ENCODE measurements around the gene BCAT1.
"Not testable (repeated sequence)": the region's sequence is repeated elsewhere in the genome, so short reads cannot be mapped to it uniquely, and the experiment has no call there.

BCAT1 gene

DNA sequence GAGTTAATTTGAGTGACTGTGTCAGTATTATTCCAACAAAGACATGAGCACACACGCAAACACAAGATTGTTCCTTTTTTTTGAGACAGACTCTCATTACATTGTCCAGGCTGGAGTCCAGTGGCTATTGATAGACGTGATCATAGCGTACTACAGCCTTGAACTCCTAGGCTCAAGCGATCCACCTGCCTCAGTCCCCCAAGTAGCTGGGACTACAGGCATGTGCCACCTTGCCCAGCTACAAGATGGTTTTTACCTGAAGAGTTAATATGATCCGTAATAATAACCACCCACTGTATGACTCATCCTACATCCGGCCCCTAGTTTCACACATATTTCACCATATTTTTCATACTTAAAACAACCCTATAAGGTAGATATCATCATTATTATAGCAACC is 26.8 kb downstream of the BCAT1 start:
- DNase-seq, result no peak

GRCh38 chr12:24921251-24922038 is 27.5 kb downstream of the BCAT1 start:
- no peak for DNase-seq

GRCh38 chr12:24920141-24920540 is 28.8 kb downstream of the BCAT1 start:
- DNase-seq, result no peak

- DNase-seq, result no peak
These were observed 29.4 kb downstream of the BCAT1 start for GRCh38 chr12:24919346-24920001.

DNA sequence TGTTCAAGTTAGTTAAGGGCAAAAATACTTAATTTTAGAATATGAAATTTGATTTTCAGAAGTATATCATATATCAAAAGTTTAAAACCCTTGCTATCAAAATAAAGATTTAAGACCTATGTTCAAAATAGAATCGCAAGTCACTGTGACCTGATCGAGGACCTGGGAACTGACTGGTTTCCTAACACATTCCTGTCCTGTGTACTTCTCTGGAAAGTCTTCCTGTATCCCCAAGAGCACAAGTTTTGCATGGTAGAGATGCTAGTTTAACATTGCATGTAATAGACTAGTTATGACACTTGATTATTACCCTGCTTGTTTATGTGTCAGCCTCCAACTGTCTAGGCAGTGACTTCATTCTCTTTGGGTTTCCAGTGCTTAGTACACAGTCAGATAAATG is 30.3 kb downstream of the BCAT1 start:
- no peak for DNase-seq

DNA sequence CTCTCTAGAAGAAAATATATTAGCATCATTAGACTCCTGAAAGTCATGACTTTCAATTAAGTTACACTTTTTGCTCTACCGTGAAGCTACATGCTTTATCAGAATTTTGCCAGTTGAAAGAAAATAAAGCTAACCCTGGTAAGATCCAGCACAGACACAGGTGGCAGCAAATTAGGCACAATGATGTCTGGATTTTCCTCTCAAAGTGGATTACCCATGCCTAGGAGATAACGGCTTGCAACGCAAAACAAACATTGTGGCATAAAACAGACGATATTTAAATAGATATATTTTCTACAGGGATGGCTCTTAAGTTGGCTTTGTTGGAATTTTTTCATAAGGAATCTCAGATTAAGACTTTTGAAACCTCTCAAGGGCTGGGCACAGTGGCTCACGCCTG is 33.4 kb downstream of the BCAT1 start:
- no peak for DNase-seq

DNA sequence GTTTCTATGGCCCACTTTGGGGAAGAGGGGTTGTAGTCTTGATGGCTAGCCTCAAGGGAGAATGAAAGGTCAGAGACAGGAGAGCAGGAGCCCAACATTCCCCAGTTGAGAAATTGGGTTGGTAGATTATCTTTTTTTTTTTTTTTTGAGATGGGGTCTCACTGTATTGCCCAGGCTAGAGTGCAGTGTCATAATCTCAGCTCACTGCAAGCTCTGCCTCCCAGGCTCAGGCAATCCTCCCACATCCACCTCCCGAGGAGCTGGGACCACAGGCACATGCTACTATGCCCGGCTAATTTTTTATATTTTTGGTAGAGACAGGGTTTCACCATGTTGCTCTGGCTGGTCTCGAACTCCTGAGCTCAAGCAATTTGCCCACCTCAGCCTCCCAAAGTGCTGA is 34.9 kb downstream of the BCAT1 start:
- DNase-seq, result no peak

DNA sequence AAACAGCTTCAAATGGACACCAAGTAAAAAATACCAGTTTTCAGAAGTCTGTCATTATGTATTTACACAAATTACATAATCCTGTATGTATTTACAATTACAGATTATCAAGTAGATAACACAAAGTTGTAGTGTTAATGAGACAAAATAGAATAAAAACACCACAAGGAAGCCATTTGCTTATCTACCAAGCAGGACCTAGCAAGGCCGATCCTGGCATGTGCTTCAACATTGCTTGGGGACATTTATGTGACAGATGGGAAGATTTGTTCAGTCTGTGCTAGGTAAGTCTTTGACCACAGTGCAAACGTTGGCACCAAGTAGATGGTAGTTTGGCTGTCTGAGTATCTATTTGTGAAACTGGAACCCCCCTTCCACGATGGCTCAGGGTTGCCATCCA is 35.8 kb downstream of the BCAT1 start:
- no peak for DNase-seq

GRCh38 chr12:24911271-24911791 is 37.6 kb downstream of the BCAT1 start:
- no peak for DNase-seq

GRCh38 chr12:24910192-24910591 is 38.7 kb downstream of the BCAT1 start:
- DNase-seq, result not testable (repeated sequence)

DNA sequence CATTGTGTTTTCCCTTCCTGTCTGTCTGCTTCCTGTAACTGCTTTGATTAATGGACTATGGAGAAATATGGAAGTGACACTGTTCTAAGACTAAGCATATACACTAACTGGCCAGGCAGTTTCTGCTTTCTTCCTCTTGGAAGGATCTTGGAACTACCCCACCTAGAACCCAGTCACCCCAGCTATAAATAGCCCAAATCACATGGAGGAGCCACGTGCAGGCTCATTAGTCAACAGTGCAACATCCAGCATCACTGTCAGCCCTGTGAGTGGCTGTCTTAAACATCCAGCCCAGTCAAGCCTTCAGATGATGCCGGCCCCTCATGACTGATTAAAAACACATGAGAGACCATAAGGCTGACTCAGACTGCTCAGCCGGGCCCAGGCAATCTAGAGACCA is 39.2 kb downstream of the BCAT1 start:
- DNase-seq, result no peak

DNA sequence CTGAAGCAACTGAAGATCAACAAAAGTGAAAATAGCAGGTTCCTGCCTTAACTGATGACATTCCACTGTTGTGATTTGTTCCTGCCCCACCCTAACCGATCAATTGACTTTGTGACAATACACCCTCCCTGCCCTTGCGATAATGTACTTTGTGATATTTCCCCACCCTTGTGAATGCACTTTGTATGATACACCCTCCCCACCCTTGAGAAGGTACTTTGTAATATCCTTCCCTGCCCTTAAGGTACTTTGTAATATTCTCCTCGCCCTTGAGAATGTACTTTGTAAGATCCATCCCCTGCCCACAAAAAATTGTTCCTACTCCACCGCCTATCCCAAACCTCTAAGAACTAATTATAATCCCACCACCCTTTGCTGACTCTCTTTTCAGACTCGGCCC is 41.4 kb downstream of the BCAT1 start:
- no peak for DNase-seq

DNA sequence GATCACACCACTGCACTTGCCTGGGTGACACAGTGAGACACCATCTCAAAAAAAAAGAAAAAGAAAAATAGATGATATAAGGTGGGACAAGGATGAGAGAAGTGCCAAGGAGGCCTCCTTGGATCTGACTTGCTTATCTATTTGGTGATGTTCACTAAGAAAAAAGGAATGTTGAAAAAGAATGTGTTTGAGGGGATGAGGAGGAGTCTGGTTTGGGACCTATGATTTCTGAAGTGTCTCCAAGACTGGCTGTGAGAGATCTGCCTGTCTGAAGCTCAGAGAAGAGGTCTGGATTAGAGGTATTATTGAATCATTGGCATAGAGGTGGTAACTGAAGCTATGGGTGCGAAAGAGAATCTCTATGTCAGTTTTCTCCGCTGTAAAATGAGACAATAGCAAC is 42.8 kb downstream of the BCAT1 start:
- DNase-seq, result no peak

DNA sequence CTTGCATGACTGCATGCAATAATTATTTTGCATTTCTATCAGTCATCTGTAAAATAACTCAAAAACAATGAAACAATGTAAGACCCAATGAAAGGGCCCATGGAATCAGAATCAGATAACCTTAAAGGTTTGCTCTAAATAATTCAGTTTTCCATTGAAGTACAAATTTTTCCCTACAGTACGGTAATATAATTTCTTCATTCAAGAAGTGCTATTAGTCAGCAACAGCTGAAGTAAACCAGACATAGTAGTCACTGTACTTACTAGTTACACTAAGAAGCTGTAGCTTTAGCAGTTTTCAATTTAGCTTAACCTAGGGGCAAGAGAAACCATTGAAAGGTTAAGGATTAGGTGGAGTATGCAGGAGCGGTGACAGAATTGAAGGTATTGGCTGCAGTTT is 43.5 kb downstream of the BCAT1 start:
- DNase-seq, result no peak

- DNase-seq, result no peak
These were observed 44.0 kb downstream of the BCAT1 start for GRCh38 chr12:24904871-24905270.

DNA sequence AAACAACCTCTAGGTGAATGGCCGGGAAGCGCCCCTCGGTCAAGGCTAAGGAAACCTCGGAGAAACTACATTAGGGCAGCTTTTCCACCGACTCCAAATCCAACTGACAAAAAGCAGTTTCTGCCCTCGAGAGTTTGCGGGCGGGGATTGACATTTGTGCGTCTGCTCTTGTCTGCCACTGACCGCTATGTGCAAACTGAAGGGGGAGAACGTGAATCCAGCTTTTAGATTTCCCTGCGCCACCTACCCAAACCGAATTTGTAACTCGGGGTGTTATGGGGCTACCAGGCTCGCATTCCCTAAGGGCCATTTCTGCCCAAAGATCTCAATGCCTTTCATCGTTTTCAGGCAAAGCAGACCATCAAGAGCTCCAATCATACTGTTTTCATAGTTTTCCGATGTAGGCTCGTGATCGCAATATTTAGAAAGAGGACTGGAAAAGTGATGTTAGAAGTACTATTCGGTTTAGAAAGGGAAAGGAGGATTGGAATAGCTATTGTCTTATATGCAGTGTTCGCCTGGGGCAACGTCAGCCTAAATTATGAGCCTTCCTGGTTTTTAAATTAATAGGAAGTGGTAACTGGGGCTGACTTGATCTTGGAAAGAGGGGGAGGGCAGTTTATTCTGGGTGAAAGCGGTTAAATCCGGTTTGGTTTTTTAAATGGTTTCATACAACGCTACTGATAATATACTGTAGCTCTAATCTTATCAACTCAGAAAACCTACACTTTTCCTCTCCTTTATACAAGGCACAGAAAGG is 45.4 kb downstream of the BCAT1 start:
- DNase-seq, result no peak

GRCh38 chr12:24902511-24903328 is 46.2 kb downstream of the BCAT1 start:
- no peak for DNase-seq

DNA sequence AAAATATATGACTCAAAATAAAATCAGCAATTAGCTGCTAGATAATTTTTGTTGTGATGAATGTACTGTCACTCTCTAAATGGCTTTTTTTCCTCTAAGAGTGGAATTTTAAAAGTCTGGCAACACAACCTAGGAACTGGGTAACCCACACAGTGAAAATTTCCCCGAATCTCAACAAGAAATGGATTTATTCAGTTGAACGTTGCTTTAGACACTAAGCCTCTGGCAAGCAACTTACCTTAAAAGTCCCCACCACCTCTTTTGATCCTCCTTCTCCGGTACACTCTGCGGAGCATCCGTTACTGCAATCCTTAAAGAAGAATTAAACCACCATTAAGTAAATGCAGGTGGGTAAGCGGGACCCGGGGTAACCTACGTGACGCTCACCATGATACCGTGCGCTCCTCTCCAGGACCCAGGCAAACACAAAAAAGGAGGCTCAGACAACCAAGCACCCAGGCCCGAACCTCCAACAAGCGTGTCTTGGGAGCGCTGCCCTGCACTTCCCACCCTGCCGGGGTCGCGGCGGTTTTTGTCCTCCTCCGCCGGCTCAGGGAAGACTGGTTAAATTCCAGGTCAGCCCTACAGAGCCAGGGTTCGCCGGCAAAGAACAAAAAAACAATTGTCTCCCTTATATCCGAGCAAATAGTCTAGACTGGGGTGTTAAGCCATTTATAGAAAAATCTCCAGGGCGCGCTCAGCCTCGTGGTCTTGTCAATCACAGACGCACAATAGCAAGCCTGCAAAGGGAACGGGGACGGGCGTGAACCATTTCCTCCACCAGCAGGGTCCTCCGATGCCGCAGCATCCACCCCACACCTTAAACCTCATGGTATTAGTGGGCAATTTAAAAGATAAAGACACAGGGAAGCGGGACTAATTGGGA is 47.1 kb downstream of the BCAT1 start:
- no peak for DNase-seq

GRCh38 chr12:24900196-24900595 is 48.7 kb downstream of the BCAT1 start:
- no peak for DNase-seq

- no peak for DNase-seq
These were observed 49.3 kb downstream of the BCAT1 start for GRCh38 chr12:24899503-24900075.

- no peak for DNase-seq
These were observed 50.3 kb downstream of the BCAT1 start for GRCh38 chr12:24898606-24899005.
